Lower leg skin (tissue), 4 donors: ENCODE data around the gene SYT9. TPM values are rescaled to one million over a fixed set of nuclear protein-coding genes. Genes with fewer than 3 reads are reported as not detected.

Experiments
- DNase-seq, 2 donors: peaks; one replicate each; pipeline ENCODE4 v3.0.0-alpha.2; 2019; ENCODE audit warnings: low spot score in 2 of 2
- H3K4me3 ChIP-seq: fragments of 200-600 bp; sonication (generic); 2 replicates; pipeline ENCODE4 v1.5.1; 2017; ENCODE audit warnings: mild to moderate bottlenecking, low read depth; ENCODE audit not compliant: poor library complexity, severe bottlenecking
- POLR2A ChIP-seq, 2 donors: fragments of 450-650 bp; IDR thresholded peaks; one replicate each; pipeline ENCODE4 v1.6.1; 2016 to 2017; ENCODE audit warnings: antibody characterized with exemption in 2 of 2, mild to moderate bottlenecking in 1 of 2, moderate library complexity in 1 of 2
- whole genome bisulfite sequencing, 2 donors: methylation state at CpG; one replicate each; pipeline ENCODE4 v1.1.5; 2018; 5-methylcytosine and 5-hydroxymethylcytosine counted together
- intact Hi-C: fragments of 100-400 bp; cut with DNase I; formaldehyde crosslinking; loops from one replicate; pipeline ENCODE4 v1.15.0; 2023; ENCODE audit warnings: low total_unique reads
- total RNA-seq, 4 donors: library from RNA; depleted of rRNA; stranded (reverse); fragments of >200 nt; gene quantifications; one replicate each; pipeline ENCODE4 v1.1.0, GENCODE V29; 2016
- TF ChIP-seq, protein P1 (sequence below), 3 donors: fragments of 450-650 bp; IDR thresholded peaks; one replicate each; pipeline ENCODE4 v1.5.1; 2016; ENCODE audit warnings: antibody characterized with exemption in 3 of 3, mild to moderate bottlenecking in 3 of 3, moderate library complexity in 2 of 3

SYT9 gene
- total RNA-seq, 4 donors from 2014 or later = 0.37 to 0.84 (median 0.71) TPM; not detected in 1

DNA sequence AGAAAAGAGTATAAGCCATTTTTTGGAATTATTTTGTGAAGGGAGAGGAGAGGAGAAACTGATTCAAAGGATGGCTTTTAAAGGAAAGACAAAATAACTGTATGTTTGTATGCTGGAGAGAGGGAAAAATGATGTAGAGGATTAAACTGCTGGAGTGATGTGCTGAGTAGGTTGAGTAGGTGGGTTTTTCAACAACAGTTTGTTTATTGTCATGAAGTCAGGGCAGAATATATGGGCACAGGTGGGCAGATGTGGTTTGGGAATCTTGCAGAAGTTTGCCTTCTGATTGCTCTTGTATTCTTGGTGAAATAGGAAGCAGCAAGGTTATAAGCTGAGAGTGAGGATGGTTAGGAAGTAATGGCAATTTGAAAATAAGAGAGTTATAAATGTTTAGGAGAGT, 12.1 kb downstream of the SYT9 start:
- TF ChIP-seq, protein P1, sequence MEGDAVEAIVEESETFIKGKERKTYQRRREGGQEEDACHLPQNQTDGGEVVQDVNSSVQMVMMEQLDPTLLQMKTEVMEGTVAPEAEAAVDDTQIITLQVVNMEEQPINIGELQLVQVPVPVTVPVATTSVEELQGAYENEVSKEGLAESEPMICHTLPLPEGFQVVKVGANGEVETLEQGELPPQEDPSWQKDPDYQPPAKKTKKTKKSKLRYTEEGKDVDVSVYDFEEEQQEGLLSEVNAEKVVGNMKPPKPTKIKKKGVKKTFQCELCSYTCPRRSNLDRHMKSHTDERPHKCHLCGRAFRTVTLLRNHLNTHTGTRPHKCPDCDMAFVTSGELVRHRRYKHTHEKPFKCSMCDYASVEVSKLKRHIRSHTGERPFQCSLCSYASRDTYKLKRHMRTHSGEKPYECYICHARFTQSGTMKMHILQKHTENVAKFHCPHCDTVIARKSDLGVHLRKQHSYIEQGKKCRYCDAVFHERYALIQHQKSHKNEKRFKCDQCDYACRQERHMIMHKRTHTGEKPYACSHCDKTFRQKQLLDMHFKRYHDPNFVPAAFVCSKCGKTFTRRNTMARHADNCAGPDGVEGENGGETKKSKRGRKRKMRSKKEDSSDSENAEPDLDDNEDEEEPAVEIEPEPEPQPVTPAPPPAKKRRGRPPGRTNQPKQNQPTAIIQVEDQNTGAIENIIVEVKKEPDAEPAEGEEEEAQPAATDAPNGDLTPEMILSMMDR (IDR thresholded peaks at IDR 0.05) = no peak
- no peak for TF ChIP-seq POLR2A (IDR thresholded peaks at IDR 0.05)
- no peak overlapping the region for H3K4me3 ChIP-seq
- intact Hi-C loops = no loop called here
- DNase-seq = no peak

DNA sequence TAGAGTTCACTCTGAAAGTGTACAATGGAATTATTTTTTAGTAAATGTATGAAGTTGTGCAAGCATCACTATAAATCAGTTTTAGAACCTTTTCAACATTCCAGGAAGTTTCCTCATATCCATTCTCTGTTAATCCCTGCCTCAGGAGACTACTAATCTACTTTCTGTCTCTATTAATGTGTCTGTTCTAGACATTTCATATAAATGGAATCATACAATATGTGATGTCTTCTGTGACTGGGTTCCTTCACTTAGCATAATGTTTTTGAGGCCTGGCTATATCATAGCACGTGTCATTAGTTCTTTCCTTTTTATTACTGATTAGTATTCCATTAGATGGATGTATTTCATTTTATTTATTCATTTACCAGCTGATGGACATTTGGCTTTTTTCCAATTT, 17.1 kb downstream of the SYT9 start:
- TF ChIP-seq, protein P1 (IDR thresholded peaks at IDR 0.05) = no peak
- TF ChIP-seq POLR2A (IDR thresholded peaks at IDR 0.05) = no peak
- WGBS, 2 donors = 32 to 55% methylated on average over 1 of the region's 1 CpG
- DNase-seq = no peak
- H3K4me3 ChIP-seq = no peak overlapping the region
- intact Hi-C loops = no loop called here

DNA sequence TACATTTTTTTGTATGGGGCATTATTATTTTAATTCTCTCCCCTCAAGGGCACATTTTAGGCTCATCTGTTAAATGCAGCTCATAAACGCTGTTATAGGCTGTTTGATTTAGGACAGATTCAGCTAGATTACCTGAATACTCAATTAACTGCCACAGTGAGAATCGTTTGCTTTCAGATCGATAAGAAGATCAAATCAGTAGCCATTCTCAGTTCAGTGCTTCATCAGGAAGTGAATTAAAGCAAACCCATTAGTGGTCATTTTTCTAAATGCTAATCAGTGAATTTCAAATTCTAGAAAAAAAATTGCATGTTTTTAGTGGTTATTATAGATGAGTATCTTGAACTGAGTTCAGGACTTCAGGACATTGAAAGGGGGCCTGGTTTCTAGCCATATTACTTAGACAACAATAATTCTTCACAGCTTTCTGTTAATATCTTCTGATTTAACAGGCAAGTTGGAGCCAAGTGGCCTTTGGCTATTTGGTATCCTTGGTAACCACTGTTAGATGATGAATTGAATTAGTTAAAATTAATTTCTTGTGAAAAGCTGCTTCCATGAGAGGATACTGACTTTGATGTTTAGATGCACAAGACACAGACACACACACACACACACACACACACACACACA, 18.6 kb downstream of the SYT9 start:
- 59 to 68% methylated on average over 3 of the region's 3 CpGs for WGBS, 2 donors
- no peak for DNase-seq
- no peak overlapping the region for H3K4me3 ChIP-seq
- TF ChIP-seq, protein P1 (IDR thresholded peaks at IDR 0.05) = no peak
- no peak for TF ChIP-seq POLR2A (IDR thresholded peaks at IDR 0.05)
- intact Hi-C loops = no loop called here

DNA sequence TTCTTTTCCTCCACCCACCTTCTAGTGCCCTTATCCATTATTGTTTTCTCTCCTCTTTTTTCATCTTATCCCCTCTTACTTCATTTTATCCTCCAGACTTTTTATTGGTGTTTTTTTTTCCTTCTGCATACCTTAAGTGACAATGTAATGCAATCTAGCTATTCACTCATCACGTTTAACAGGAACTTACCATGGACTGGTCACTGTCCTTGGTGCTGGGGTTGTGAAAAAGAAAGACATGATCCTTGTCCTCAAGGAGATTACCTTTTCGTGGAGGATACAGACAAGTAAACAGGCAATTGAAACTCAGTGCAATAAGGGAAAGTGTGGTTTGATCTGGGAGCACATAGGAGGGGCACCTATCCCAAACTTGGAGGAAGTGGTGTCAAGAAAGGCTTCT, 20.7 kb downstream of the SYT9 start:
- no peak for DNase-seq
- no peak for TF ChIP-seq POLR2A (IDR thresholded peaks at IDR 0.05)
- TF ChIP-seq, protein P1 (IDR thresholded peaks at IDR 0.05) = no peak
- intact Hi-C loops = no loop called here
- 62 to 66% methylated on average over 2 of the region's 2 CpGs for WGBS, 2 donors
- H3K4me3 ChIP-seq = no peak overlapping the region

DNA sequence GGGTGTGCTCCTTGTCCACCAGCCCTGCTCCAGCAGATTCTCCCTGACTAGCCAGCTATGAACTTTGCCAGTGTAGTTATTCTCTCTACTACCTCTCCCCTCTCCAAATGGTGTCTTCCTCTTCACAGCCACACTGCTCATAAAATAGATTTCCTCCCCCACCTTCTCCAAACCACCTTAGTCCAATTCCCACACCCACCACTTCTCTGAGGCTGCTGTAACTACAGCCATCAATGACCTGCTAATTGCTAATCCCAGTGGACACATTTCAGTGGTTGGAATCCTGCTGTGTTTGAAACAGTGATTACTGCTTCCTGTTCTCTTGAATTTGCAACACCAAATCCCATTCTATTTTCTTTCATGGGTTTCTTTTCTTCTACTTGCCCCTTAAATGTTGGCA, 23.4 kb downstream of the SYT9 start:
- intact Hi-C loops = no loop called here
- TF ChIP-seq, protein P1 (IDR thresholded peaks at IDR 0.05) = no peak
- no peak for TF ChIP-seq POLR2A (IDR thresholded peaks at IDR 0.05)
- DNase-seq = no peak
- H3K4me3 ChIP-seq = no peak overlapping the region

DNA sequence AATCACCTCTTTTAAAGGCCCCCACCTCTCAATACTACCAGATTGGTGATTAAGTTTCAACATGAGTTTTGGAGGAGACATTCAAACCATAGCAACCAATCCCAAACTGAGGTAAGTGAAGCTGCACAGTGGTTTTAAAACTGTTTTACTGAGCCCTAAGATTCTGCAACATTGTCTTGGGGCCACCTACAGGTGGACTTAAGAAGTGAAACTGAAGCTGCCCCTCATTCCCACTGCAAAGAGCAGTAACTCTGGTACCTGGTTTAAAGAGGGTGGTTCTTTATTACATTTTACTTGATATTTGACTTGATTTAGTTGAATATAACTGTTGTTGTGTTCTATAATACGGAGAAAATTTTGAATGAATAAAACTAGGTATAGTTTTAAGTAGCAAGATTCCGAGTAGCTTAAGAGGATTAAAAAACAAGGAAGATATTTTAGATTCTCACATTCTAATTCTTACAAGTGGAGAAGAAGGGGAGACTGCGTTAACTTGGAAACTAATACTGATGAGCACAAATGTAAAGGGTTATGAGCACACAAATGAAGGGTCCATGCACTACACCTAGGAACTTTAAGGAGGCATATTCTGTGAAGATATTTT, 26.7 kb downstream of the SYT9 start:
- 75 to 85% methylated on average over 3 of the region's 3 CpGs for WGBS, 2 donors
- no peak overlapping the region for H3K4me3 ChIP-seq
- TF ChIP-seq, protein P1 (IDR thresholded peaks at IDR 0.05) = no peak
- no peak for TF ChIP-seq POLR2A (IDR thresholded peaks at IDR 0.05)
- DNase-seq = no peak
- intact Hi-C loops = no loop called here
